ENCODE results near the gene C1S.

The C1S gene

GRCh38 chr12:7075518-7075917 is 15.0 kb downstream of the C1S start:
- no peak overlapping the region for H3K4me3 ChIP-seq (ENCODE audit: low read depth, low read length)
- H3K27ac ChIP-seq: no peak overlapping the region

GRCh38 chr12:7075939-7076338 is 15.4 kb downstream of the C1S start:
- Histone ChIP-seq H3K27ac (no peak overlapping the region), H3K27me3 (ENCODE audit: insufficient read depth, low read depth, severe bottlenecking) (no peaks in the 10 kb centered on the region)
- TF ChIP-seq CTCF (IDR thresholded peaks at IDR 0.05; ENCODE audit: low read depth, low read length): no peak

More at GRCh38 chr12:7075518-7075917, 15.0 kb downstream of the C1S start:
- TF ChIP-seq CTCF (IDR thresholded peaks at IDR 0.05; ENCODE audit: low read depth, low read length): no peak
- Histone ChIP-seq H3K27me3 (ENCODE audit: insufficient read depth, low read depth, severe bottlenecking) (no peaks in the 10 kb centered on the region), H3K36me3 (no peaks in the 10 kb centered on the region), H3K9me3 (ENCODE audit: severe bottlenecking) (no peaks in the 10 kb centered on the region)
- DNase-seq: no peak

GRCh38 chr12:7076493-7076892 is 16.0 kb downstream of the C1S start:
- H3K4me3 ChIP-seq (ENCODE audit: low read depth, low read length): no peak overlapping the region
- no peak for DNase-seq
- no peak for TF ChIP-seq CTCF (IDR thresholded peaks at IDR 0.05; ENCODE audit: low read depth, low read length)
- H3K9me3 ChIP-seq (ENCODE audit: severe bottlenecking): no peaks in the 10 kb centered on the region
- H3K27ac ChIP-seq: no peak overlapping the region
- H3K27me3 ChIP-seq (ENCODE audit: insufficient read depth, low read depth, severe bottlenecking): no peaks in the 10 kb centered on the region
- no peaks in the 10 kb centered on the region for H3K36me3 ChIP-seq

More at GRCh38 chr12:7075939-7076338, 15.4 kb downstream of the C1S start:
- no peaks in the 10 kb centered on the region for H3K9me3 ChIP-seq (ENCODE audit: severe bottlenecking)
- H3K4me3 ChIP-seq (ENCODE audit: low read depth, low read length): no peak overlapping the region
- no peak for DNase-seq
- no peaks in the 10 kb centered on the region for H3K36me3 ChIP-seq

GRCh38 chr12:7078163-7078562 is 17.6 kb downstream of the C1S start:
- H3K4me3 ChIP-seq (ENCODE audit: low read depth, low read length): no peak overlapping the region
- DNase-seq: no peak
- no peaks in the 10 kb centered on the region for H3K36me3 ChIP-seq
- no peaks in the 10 kb centered on the region for H3K9me3 ChIP-seq (ENCODE audit: severe bottlenecking)
- no peaks in the 10 kb centered on the region for H3K27me3 ChIP-seq (ENCODE audit: insufficient read depth, low read depth, severe bottlenecking)
- no peak overlapping the region for H3K27ac ChIP-seq
- TF ChIP-seq CTCF (IDR thresholded peaks at IDR 0.05; ENCODE audit: low read depth, low read length): no peak

GRCh38 chr12:7079826-7080125 is 19.3 kb downstream of the C1S start:
- no peak for TF ChIP-seq CTCF (IDR thresholded peaks at IDR 0.05; ENCODE audit: low read depth, low read length)
- no peaks in the 10 kb centered on the region for H3K36me3 ChIP-seq
- H3K9me3 ChIP-seq (ENCODE audit: severe bottlenecking): no peaks in the 10 kb centered on the region
- no peak overlapping the region for H3K27ac ChIP-seq
- no peak for DNase-seq
- H3K27me3 ChIP-seq (ENCODE audit: insufficient read depth, low read depth, severe bottlenecking): no peaks in the 10 kb centered on the region
- no peak overlapping the region for H3K4me3 ChIP-seq (ENCODE audit: low read depth, low read length)

GRCh38 chr12:7081037-7081436 is 20.5 kb downstream of the C1S start:
- no peaks in the 10 kb centered on the region for H3K36me3 ChIP-seq
- no peak overlapping the region for H3K27ac ChIP-seq
- H3K4me3 ChIP-seq (ENCODE audit: low read depth, low read length): no peak overlapping the region
- no peak for DNase-seq
- no peaks in the 10 kb centered on the region for H3K27me3 ChIP-seq (ENCODE audit: insufficient read depth, low read depth, severe bottlenecking)
- TF ChIP-seq CTCF (IDR thresholded peaks at IDR 0.05; ENCODE audit: low read depth, low read length): no peak
- H3K9me3 ChIP-seq (ENCODE audit: severe bottlenecking): no peaks in the 10 kb centered on the region

Data from WERI-Rb-1 (cell line).